HEK293T (cell line): ENCODE measurements around the gene RAB3IP.

Experiments used
- ARNT ChIP-seq: fragments of 450-650 bp; IDR thresholded peaks from 2 replicates; pipeline ENCODE4 v1.6.1; 2017; ENCODE audit warnings: mild to moderate bottlenecking
- BHLHE40 ChIP-seq: fragments of 450-650 bp; IDR thresholded peaks from 2 replicates; pipeline ENCODE4 v1.6.1; 2016; ENCODE audit warnings: mild to moderate bottlenecking, moderate library complexity, borderline replicate concordance
- CTBP1 ChIP-seq: fragments of 450-650 bp; IDR thresholded peaks from 2 replicates; pipeline ENCODE4 v1.6.1; 2016; ENCODE audit warnings: borderline replicate concordance
- ELF4 ChIP-seq: fragments of 450-650 bp; IDR thresholded peaks from 2 replicates; pipeline ENCODE4 v1.6.1; 2017; ENCODE audit warnings: antibody characterized with exemption
- FOXA1 ChIP-seq: fragments of 450-650 bp; IDR thresholded peaks from 2 replicates; pipeline ENCODE4 v1.6.1; 2016; ENCODE audit warnings: mild to moderate bottlenecking
- FOXK2 ChIP-seq: fragments of 450-650 bp; IDR thresholded peaks from 2 replicates; pipeline ENCODE4 v1.6.1; 2016; ENCODE audit warnings: mild to moderate bottlenecking
- FOXM1 ChIP-seq: fragments of 450-650 bp; IDR thresholded peaks from 2 replicates; pipeline ENCODE4 v1.6.1; 2017; ENCODE audit warnings: mild to moderate bottlenecking, borderline replicate concordance
- HDGF ChIP-seq: fragments of 450-650 bp; IDR thresholded peaks from 2 replicates; pipeline ENCODE4 v1.6.1; 2017; ENCODE audit warnings: antibody characterized with exemption, borderline replicate concordance
- L3MBTL2 ChIP-seq: fragments of 450-650 bp; conservative IDR thresholded peaks from 2 replicates; pipeline ENCODE4 v1.6.1; 2016; ENCODE audit warnings: mild to moderate bottlenecking
- NFRKB ChIP-seq: fragments of 450-650 bp; IDR thresholded peaks from 2 replicates; pipeline ENCODE4 v1.6.1; 2016; ENCODE audit warnings: mild to moderate bottlenecking, moderate library complexity
- SP1 ChIP-seq: fragments of 450-650 bp; IDR thresholded peaks from 2 replicates; pipeline ENCODE4 v1.6.1; 2017
- SUZ12 ChIP-seq: fragments of 450-650 bp; IDR thresholded peaks from 2 replicates; pipeline ENCODE4 v1.6.1; 2016; ENCODE audit warnings: mild to moderate bottlenecking
- TARDBP ChIP-seq: fragments of 450-650 bp; IDR thresholded peaks from 2 replicates; pipeline ENCODE4 v1.6.1; 2016
- ZNF384 ChIP-seq: fragments of 450-650 bp; IDR thresholded peaks from 2 replicates; pipeline ENCODE4 v1.6.1; 2016

GRCh38 chr12:69792533-69792932, 53.9 kb downstream of the RAB3IP start:
- no peak for TF ChIP-seq ARNT
- TF ChIP-seq FOXA1 = no peak
- TF ChIP-seq HDGF = no peak
- TF ChIP-seq SP1 = no peak
- TF ChIP-seq NFRKB = no peak
- TF ChIP-seq ZNF384 = no peak
- no peak for TF ChIP-seq TARDBP
- no peak for TF ChIP-seq FOXK2
- no peak for TF ChIP-seq BHLHE40
- TF ChIP-seq FOXM1 = no peak
- no peak for TF ChIP-seq L3MBTL2
- no peak for TF ChIP-seq ELF4
- no peak for TF ChIP-seq CTBP1
- no peak for TF ChIP-seq SUZ12
